SK-N-SH (cell line): ENCODE results near the gene RPS19. TPM values are rescaled to one million over a fixed set of nuclear protein-coding genes. Genes with fewer than 3 reads are reported as not detected.

ENCODE experiments used
- CTCF ChIA-PET: fragments of 300-600, 350-600 bp; formaldehyde crosslinking; extraction: SDS; loops from one replicate; lab custom pipeline; 2021; lab: Yijun Ruan, JAX
- POLR2A ChIA-PET: fragments of 350-600 bp; sonication (Branson Sonifier 250); formaldehyde crosslinking; extraction: SDS; loops from one replicate; lab custom pipeline; 2020; ENCODE audit warnings: antibody characterized with exemption, inconsistent platforms; lab: Yijun Ruan, JAX
- DNase-seq: peaks from one replicate; pipeline ENCODE4 v3.0.0; 2012
- H2AFZ ChIP-seq: fragments of 200-600 bp; sonication (generic); 2 replicates; pipeline ENCODE4 v1.8.1; 2016; ENCODE audit warnings: antibody characterized with exemption, mild to moderate bottlenecking, low read depth
- H3F3A ChIP-seq: fragments of 200-600 bp; sonication (generic); replicated peaks from 2 replicates; pipeline ENCODE3; 2016; ENCODE audit warnings: antibody characterized with exemption, mild to moderate bottlenecking; ENCODE audit not compliant: insufficient read depth
- H3K27ac ChIP-seq, 2 experiments: fragments of 200-500 bp in 1 of 2; fragments of 200-600 bp in 1 of 2; sonication (Bioruptor generic) in 1 of 2; sonication (generic), shearing (Covaris generic) in 1 of 2; 2 replicates each; pipeline versions ENCODE4 v1.5.1 to v1.6.1; 2014 to 2016; ENCODE audit warnings: low read depth in 2 of 2, inconsistent platforms in 1 of 2, low read length in 1 of 2, mild to moderate bottlenecking in 1 of 2, mixed read lengths in 1 of 2
- H3K27me3 ChIP-seq: fragments of 200-600 bp; sonication (generic), shearing (Covaris generic); 2 replicates; pipeline ENCODE4 v1.6.1; 2016; ENCODE audit warnings: mixed run types; ENCODE audit not compliant: insufficient read depth
- H3K36me3 ChIP-seq, 2 experiments: fragments of 200-500 bp in 1 of 2; fragments of 200-600 bp in 1 of 2; sonication (Bioruptor generic) in 1 of 2; sonication (generic) in 1 of 2; replicated peaks in 1 of 2; 2 replicates each; pipeline versions ENCODE3 to v1.5.1; 2014 to 2016; ENCODE audit warnings: low read length in 1 of 2, mild to moderate bottlenecking in 1 of 2; ENCODE audit not compliant: insufficient read depth in 2 of 2, control insufficient read depth in 1 of 2
- H3K4me1 ChIP-seq, 2 experiments: fragments of 200-500 bp in 1 of 2; fragments of 200-600 bp in 1 of 2; sonication (Bioruptor generic) in 1 of 2; sonication (generic), shearing (Covaris generic) in 1 of 2; 2 replicates each; pipeline versions ENCODE4 v1.5.1 to v1.6.1; 2014 to 2016; ENCODE audit warnings: low read depth in 1 of 2, low read length in 1 of 2, mixed run types in 1 of 2; ENCODE audit not compliant: insufficient read depth in 2 of 2, control insufficient read depth in 1 of 2
- H3K4me2 ChIP-seq: fragments of 200-600 bp; sonication (generic), shearing (Covaris generic); 2 replicates; pipeline ENCODE4 v1.6.1; 2017; ENCODE audit warnings: mixed run types
- H3K4me3 ChIP-seq, 2 experiments: fragments of 200-500 bp in 1 of 2; fragments of 200-600 bp in 1 of 2; sonication (Bioruptor generic) in 1 of 2; sonication (generic), shearing (Covaris generic) in 1 of 2; 2 replicates each; pipeline versions ENCODE4 v1.5.1 to v1.8.1; 2014 to 2016; ENCODE audit warnings: low read depth in 2 of 2, inconsistent platforms in 1 of 2, low read length in 1 of 2, mild to moderate bottlenecking in 1 of 2, mixed read lengths in 1 of 2, moderate library complexity in 1 of 2
- H3K79me2 ChIP-seq: fragments of 200-600 bp; sonication (generic); 2 replicates; pipeline ENCODE4 v1.8.1; 2017; ENCODE audit warnings: mild to moderate bottlenecking; ENCODE audit not compliant: insufficient read depth
- H3K9ac ChIP-seq: fragments of 200-600 bp; sonication (generic); 2 replicates; pipeline ENCODE4 v1.6.1; 2017; ENCODE audit warnings: mixed run types
- H3K9me2 ChIP-seq: fragments of 200-600 bp; sonication (generic); 2 replicates; pipeline ENCODE4 v1.6.1; 2017; ENCODE audit warnings: mixed run types
- H3K9me3 ChIP-seq: fragments of 200-600 bp; sonication (generic); 2 replicates; pipeline ENCODE4 v1.6.1; 2017; ENCODE audit warnings: mixed run types, mild to moderate bottlenecking, moderate library complexity
- H4K20me1 ChIP-seq: fragments of 200-600 bp; sonication (generic); 2 replicates; pipeline ENCODE4 v1.6.1; 2017; ENCODE audit warnings: mild to moderate bottlenecking, mixed run types; ENCODE audit not compliant: insufficient read depth
- ELF1 ChIP-seq: IDR thresholded peaks from 2 replicates; pipeline ENCODE4 v1.4.0; 2012
- EP300 ChIP-seq, 2 experiments: IDR thresholded peaks; 2 replicates each; pipeline versions ENCODE4 v1.4.0 to v1.6.1; 2012; ENCODE audit warnings: borderline replicate concordance in 1 of 2, low read depth in 1 of 2, low read length in 1 of 2
- EZH2phosphoT487 ChIP-seq: fragments of 200-600 bp; sonication (generic); IDR thresholded peaks from 2 replicates; pipeline ENCODE4 v1.6.1; 2017; ENCODE audit warnings: low read depth, mixed run types, mild to moderate bottlenecking, antibody characterized with exemption, moderate library complexity, borderline replicate concordance
- FOSL2 ChIP-seq: IDR thresholded peaks from 2 replicates; pipeline ENCODE4 v1.4.0; 2012; ENCODE audit warnings: low read depth, mild to moderate bottlenecking, moderate library complexity, borderline replicate concordance
- FOXJ3 ChIP-seq: sonication (generic); formaldehyde crosslinking; IDR thresholded peaks from 2 replicates; pipeline ENCODE4 v1.5.1; 2020; ENCODE audit warnings: mild to moderate bottlenecking, missing genetic modification reagents
- FOXM1 ChIP-seq: IDR thresholded peaks from 2 replicates; pipeline ENCODE4 v1.4.0; 2012; ENCODE audit warnings: low read depth, mild to moderate bottlenecking
- GABPA ChIP-seq: IDR thresholded peaks from 2 replicates; pipeline ENCODE4 v1.4.0; 2012; ENCODE audit warnings: low read depth, mild to moderate bottlenecking
- GATA2 ChIP-seq: sonication (generic); formaldehyde crosslinking; IDR thresholded peaks from 2 replicates; pipeline ENCODE4 v1.5.0; 2020; ENCODE audit warnings: mild to moderate bottlenecking, missing genetic modification reagents
- IRF3 ChIP-seq: fragments of 150-350 bp; IDR thresholded peaks from 2 replicates; pipeline ENCODE4 v1.6.1; 2016; ENCODE audit warnings: mild to moderate bottlenecking, low read depth, low read length
- JUND ChIP-seq: IDR thresholded peaks from 2 replicates; pipeline ENCODE4 v1.4.0; 2012
- MAX ChIP-seq: IDR thresholded peaks from 2 replicates; pipeline ENCODE4 v1.4.0; 2012; ENCODE audit warnings: low read depth
- MEF2A ChIP-seq: IDR thresholded peaks from 2 replicates; pipeline ENCODE4 v1.4.0; 2012; ENCODE audit warnings: low read depth, borderline replicate concordance
- MXI1 ChIP-seq: IDR thresholded peaks from 2 replicates; pipeline ENCODE4 v1.6.1; 2012; ENCODE audit warnings: mild to moderate bottlenecking, low read depth, low read length, improper control_type of control experiment
- NFIC ChIP-seq: IDR thresholded peaks from 2 replicates; pipeline ENCODE4 v1.4.0; 2012; ENCODE audit warnings: borderline replicate concordance
- PBX3 ChIP-seq: IDR thresholded peaks from 2 replicates; pipeline ENCODE4; 2012
- POLR2AphosphoS5 ChIP-seq: IDR thresholded peaks from 2 replicates; pipeline ENCODE4 v1.6.1; 2012; ENCODE audit warnings: low read depth, low read length
- RAD21 ChIP-seq: IDR thresholded peaks from 2 replicates; pipeline ENCODE4 v1.6.1; 2012; ENCODE audit warnings: mild to moderate bottlenecking, low read length
- RCOR1 ChIP-seq: fragments of 150-350 bp; IDR thresholded peaks from 2 replicates; pipeline ENCODE4 v1.6.1; 2017; ENCODE audit warnings: antibody characterized with exemption, low read length
- RFX5 ChIP-seq: IDR thresholded peaks from 2 replicates; pipeline ENCODE4 v1.6.1; 2012; ENCODE audit warnings: mild to moderate bottlenecking, improper control_type of control experiment, low read length
- TAF1 ChIP-seq: IDR thresholded peaks from 2 replicates; pipeline ENCODE4 v1.6.1; 2012; ENCODE audit warnings: low read depth, mild to moderate bottlenecking, low read length, moderate library complexity, borderline replicate concordance
- TCF12 ChIP-seq: IDR thresholded peaks from 2 replicates; pipeline ENCODE4 v1.4.0; 2012
- YY1 ChIP-seq: IDR thresholded peaks from 2 replicates; pipeline ENCODE4 v1.4.0; 2012; ENCODE audit warnings: low read depth, mild to moderate bottlenecking
- ZBTB33 ChIP-seq: IDR thresholded peaks from 2 replicates; pipeline ENCODE4 v1.4.0; 2012; ENCODE audit warnings: low read depth, borderline replicate concordance
- WGBS: methylation state at CpG from one replicate; pipeline ENCODE4 v1.1.6; 2017; ENCODE audit warnings: low lambda C conversion rate; 5-methylcytosine and 5-hydroxymethylcytosine counted together
- polyA plus RNA-seq, 3 experiments: library from polyadenylated mRNA; depleted of rRNA; stranded (reverse); fragments of >200 nt; gene quantifications; 2 replicates each; pipeline ENCODE4 v1.2.3, GENCODE V29; 2012

Gene RPS19
- polyA plus RNA-seq, 1 of the 3 experiments (the other 2 are of a cell fraction), result 2,819 TPM

- no peaks in the 10 kb centered on the region for H3K9me2 ChIP-seq
- no peaks in the 10 kb centered on the region for H3K9me3 ChIP-seq
- no peak overlapping the region for H2AFZ ChIP-seq
- no peak overlapping the region for H3K27ac ChIP-seq
- H3K79me2 ChIP-seq, result no peaks in the 10 kb centered on the region
- peaks cover 22% of the 10 kb centered on the region for H3K27me3 ChIP-seq
- H4K20me1 ChIP-seq, result no peaks in the 10 kb centered on the region
- DNase-seq, result no peak
- no peaks in the 10 kb centered on the region for H3K4me1 ChIP-seq
- H3K4me2 ChIP-seq, result no peak overlapping the region
- H3K4me3 ChIP-seq, result no peak overlapping the region
- H3F3A ChIP-seq, result no peaks in the 10 kb centered on the region
- TF ChIP-seq ELF1 (no peak), MXI1 (no peak), EP300 (IDR thresholded peaks at IDR 0.05; ENCODE audit: borderline replicate concordance in 1 of 2, low read depth in 1 of 2, low read length in 1 of 2) (no peak), POLR2AphosphoS5 (no peak), FOSL2 (no peak), IRF3 (no peak), TAF1 (no peak), YY1 (no peak), EZH2phosphoT487 (no peak), RCOR1 (no peak), MEF2A (no peak), FOXJ3 (CRISPR knock-in tag) (no peak), RFX5 (no peak), TCF12 (no peak)
- WGBS, result 15% methylated on average over 7 of the region's 7 CpGs
- CTCF ChIA-PET, result interaction anchor here (0.9 to 2.0 kb wide), 3 partner anchors 8 to 48 kb away, joined by 3 to 10 read pairs (median 6); no protein-coding TSS in a partner anchor
- no peaks in the 10 kb centered on the region for H3K36me3 ChIP-seq
- H3K9ac ChIP-seq, result no peak overlapping the region
- POLR2A ChIA-PET, result no interaction called here
Measured at GRCh38 chr19:41843371-41843770, 16.7 kb upstream of the RPS19 start.

- Histone ChIP-seq H3K27ac (no peak within 1 kb of the TSS), H3K36me3 (no peaks in the 10 kb centered on the region), H3K4me1 (no peaks in the 10 kb centered on the region), H4K20me1 (no peaks in the 10 kb centered on the region), H3K79me2 (no peaks in the 10 kb centered on the region), H3K9ac (no peak within 1 kb of the TSS), H3K4me2 (no peak within 1 kb of the TSS), H2AFZ (no peak within 1 kb of the TSS), H3K9me3 (no peaks in the 10 kb centered on the region), H3K4me3 (no peak within 1 kb of the TSS), H3K9me2 (no peaks in the 10 kb centered on the region), H3F3A (no peaks in the 10 kb centered on the region), H3K27me3 (peaks cover 17% of the 10 kb centered on the region; the same call in 1 of the 2 replicates)
- WGBS, result 67% methylated on average over 21 of the region's 30 CpGs
- peak; percentile 53 for DNase-seq
- POLR2A ChIA-PET, result no interaction called here
- CTCF ChIA-PET, result interaction anchor here (2.0 kb wide), 1 partner anchor 9 kb away, joined by 10 read pairs; no protein-coding TSS in a partner anchor
- TF ChIP-seq MAX (no peak), FOSL2 (no peak), GABPA (no peak), FOXJ3 (CRISPR knock-in tag) (no peak), PBX3 (no peak), ZBTB33 (no peak), IRF3 (no peak), YY1 (no peak), JUND (no peak), NFIC (no peak), ELF1 (no peak), GATA2 (no peak), MEF2A (no peak), TCF12 (no peak), RAD21 (no peak), EZH2phosphoT487 (no peak), FOXM1 (no peak)
Measured at GRCh38 chr19:41844601-41845000, 15.5 kb upstream of the RPS19 start, which contains the start of gene LYPD4. LYPD4 (minus strand) TSS chr19:41844683; CDS start chr19:41839285, 5,398 bp downstream.
